ENCODE measurements around the gene ADAMTSL3. TPM values are rescaled to one million over a fixed set of nuclear protein-coding genes. Genes with fewer than 3 reads are reported as not detected.

ADAMTSL3 gene
- total and polyA plus RNA-seq, 7 donors: 0.60 to 40.7 (median 32.6) TPM; not detected in 1

GRCh38 chr15:83739629-83740028 is 85.7 kb downstream of the ADAMTSL3 start:
- intact Hi-C loops (cut with DNase I): no loop called here
- TF ChIP-seq CTCF (IDR thresholded peaks at IDR 0.05) (no peak), POLR2AphosphoS5 (IDR thresholded peaks at IDR 0.05) (no peak), POLR2A (IDR thresholded peaks at IDR 0.05) (no peak), EP300 (IDR thresholded peaks at IDR 0.05) (no peak)
- H3K27me3 ChIP-seq: no peaks in the 10 kb centered on the region

GRCh38 chr15:83745771-83746170 is 91.8 kb downstream of the ADAMTSL3 start:
- Histone ChIP-seq H3K4me1 (peaks cover 0 to 22% (median 15%) of the 10 kb centered on the region in 4 donors), H3K9me3 (peaks cover 0 to 3% (median 0%) of the 10 kb centered on the region in 4 donors), H3K27ac (no peak overlapping the region), H3K27me3 (no peaks in the 10 kb centered on the region), H3K4me3 (no peak overlapping the region), H3K36me3 (peaks cover 0 to 10% (median 3%) of the 10 kb centered on the region in 4 donors)
- WGBS, 2 donors: 71 to 85% methylated on average over 1 of the region's 1 CpG
- no peak for TF ChIP-seq POLR2AphosphoS5 (IDR thresholded peaks at IDR 0.05)
- DNase-seq: no peak
- intact Hi-C loops (cut with DNase I): loop anchor here (2.0 to 5.0 kb wide), 3 partner anchors 93 to 298 kb away; partner anchors contain the start of gene SH3GL3

More at GRCh38 chr15:83739629-83740028, 85.7 kb downstream of the ADAMTSL3 start:
- H3K9me3 ChIP-seq: no peaks in the 10 kb centered on the region
- H3K36me3 ChIP-seq: peaks cover 0 to 6% (median 4%) of the 10 kb centered on the region in 4 donors
- H3K27ac ChIP-seq: no peak overlapping the region
- H3K4me3 ChIP-seq: no peak overlapping the region
- 56 to 61% methylated on average over 3 of the region's 3 CpGs for WGBS, 2 donors
- H3K4me1 ChIP-seq: no peaks in the 10 kb centered on the region
- no peak for DNase-seq

- intact Hi-C loops (cut with DNase I): loop anchor here (2.0 to 5.0 kb wide), 3 partner anchors 93 to 299 kb away; partner anchors contain the start of gene SH3GL3
- DNase-seq: no peak
- 74 to 85% methylated on average over 4 of the region's 4 CpGs for WGBS, 2 donors
- Histone ChIP-seq H3K27me3 (no peaks in the 10 kb centered on the region), H3K36me3 (peaks cover 0 to 10% (median 3%) of the 10 kb centered on the region in 4 donors), H3K9me3 (peaks cover 0 to 3% (median 0%) of the 10 kb centered on the region in 4 donors), H3K27ac (peak overlapping the region in 3 of 4 donors; percentile 70 to 81 (median 74)), H3K4me1 (peaks cover 0 to 22% (median 15%) of the 10 kb centered on the region in 4 donors), H3K4me3 (no peak overlapping the region)
- no peak for TF ChIP-seq POLR2A (IDR thresholded peaks at IDR 0.05)
- TF ChIP-seq EP300 (IDR thresholded peaks at IDR 0.05): no peak
- TF ChIP-seq POLR2AphosphoS5 (IDR thresholded peaks at IDR 0.05): no peak
- TF ChIP-seq CTCF (IDR thresholded peaks at IDR 0.05): no peak
Observed at GRCh38 chr15:83746231-83746630, 92.3 kb downstream of the ADAMTSL3 start.

- DNase-seq: peak; percentile 87
- peaks cover 0 to 10% (median 3%) of the 10 kb centered on the region in 4 donors for H3K36me3 ChIP-seq
- TF ChIP-seq EP300 (IDR thresholded peaks at IDR 0.05) (no peak), CTCF (IDR thresholded peaks at IDR 0.05) (peak; percentile 42 to 54 (median 46)), POLR2A (IDR thresholded peaks at IDR 0.05) (no peak), POLR2AphosphoS5 (IDR thresholded peaks at IDR 0.05) (peak in 2 of 4 donors; percentile 45 to 51)
- peaks cover 0 to 22% (median 15%) of the 10 kb centered on the region in 4 donors for H3K4me1 ChIP-seq
- 43 to 51% methylated on average over 5 of the region's 5 CpGs for WGBS, 2 donors
- intact Hi-C loops (cut with DNase I): loop anchor here (2.0 to 5.0 kb wide), 3 partner anchors 94 to 300 kb away; partner anchors contain the start of gene SH3GL3
- peak overlapping the region in 2 of 4 donors; percentile 13 to 27 for H3K4me3 ChIP-seq
- no peaks in the 10 kb centered on the region for H3K27me3 ChIP-seq
- peak overlapping the region; percentile 67 to 81 (median 72) for H3K27ac ChIP-seq
- peaks cover 0 to 3% (median 0%) of the 10 kb centered on the region in 4 donors for H3K9me3 ChIP-seq
Observed at GRCh38 chr15:83747050-83747717, 93.3 kb downstream of the ADAMTSL3 start.

GRCh38 chr15:83747718-83748110 is 93.8 kb downstream of the ADAMTSL3 start:
- intact Hi-C loops (cut with DNase I): loop anchor here (2.0 to 5.0 kb wide), 3 partner anchors 95 to 300 kb away; partner anchors contain the start of gene SH3GL3
- DNase-seq: no peak
- peak overlapping the region in 2 of 4 donors; percentile 13 to 27 for H3K4me3 ChIP-seq
- H3K4me1 ChIP-seq: peaks cover 0 to 23% (median 15%) of the 10 kb centered on the region in 4 donors
- peak overlapping the region; percentile 67 to 81 (median 72) for H3K27ac ChIP-seq
- H3K9me3 ChIP-seq: peaks cover 0 to 3% (median 0%) of the 10 kb centered on the region in 4 donors
- no peaks in the 10 kb centered on the region for H3K27me3 ChIP-seq
- TF ChIP-seq EP300 (IDR thresholded peaks at IDR 0.05) (no peak), POLR2AphosphoS5 (IDR thresholded peaks at IDR 0.05) (no peak), POLR2A (IDR thresholded peaks at IDR 0.05) (no peak), CTCF (IDR thresholded peaks at IDR 0.05) (no peak)
- H3K36me3 ChIP-seq: peaks cover 0 to 10% (median 3%) of the 10 kb centered on the region in 4 donors
- 76% methylated on average over 5 of the region's 5 CpGs for WGBS, 2 donors

Measured in sigmoid colon (tissue), 7 donors.